Spleen (tissue), 13 donors: Measurements from ENCODE around the gene ACR. TPM values are rescaled to one million over a fixed set of nuclear protein-coding genes. Genes with fewer than 3 reads are reported as not detected.
A peak's percentile ranks its signal among the peaks of the same experiment; 100 is the strongest.

ENCODE experiments used
- DNase-seq: peaks from one replicate; pipeline ENCODE4 v3.0.0-alpha.2; 2020
- H3K27ac ChIP-seq, 8 donors: fragments of 200-600 bp; sonication (generic) in 7 of 8; 1 replicate in 4 of 8; 2 replicates in 4 of 8; pipeline versions ENCODE4 v1.5.0 to v1.8.0; 2016 to 2021; ENCODE audit warnings: inconsistent platforms in 4 of 8, mild to moderate bottlenecking in 4 of 8, moderate library complexity in 1 of 8
- H3K27me3 ChIP-seq, 7 donors: fragments of 200-600 bp; sonication (generic) in 6 of 7; replicated peaks in 1 of 7; 1 replicate in 4 of 7; 2 replicates in 3 of 7; pipeline versions ENCODE4 v1.5.0 to v1.8.0; 2016 to 2021; ENCODE audit warnings: inconsistent platforms in 3 of 7, mild to moderate bottlenecking in 1 of 7
- H3K36me3 ChIP-seq, 6 donors: fragments of 200-600 bp; sonication (generic) in 5 of 6; 1 replicate in 4 of 6; 2 replicates in 2 of 6; pipeline versions ENCODE4 v1.5.0 to v1.8.0; 2016 to 2021; ENCODE audit warnings: inconsistent platforms in 2 of 6
- H3K4me1 ChIP-seq, 6 donors: fragments of 200-600 bp; sonication (generic) in 5 of 6; 1 replicate in 3 of 6; 2 replicates in 3 of 6; pipeline versions ENCODE4 v1.5.0 to v1.8.0; 2016 to 2021; ENCODE audit warnings: inconsistent platforms in 3 of 6
- H3K4me3 ChIP-seq, 8 donors: fragments of 200-600 bp; sonication (generic) in 7 of 8; 1 replicate in 4 of 8; 2 replicates in 4 of 8; pipeline versions ENCODE4 v1.5.0 to v1.8.0; 2016 to 2021; ENCODE audit warnings: inconsistent platforms in 4 of 8, mild to moderate bottlenecking in 4 of 8, moderate library complexity in 2 of 8
- H3K9me3 ChIP-seq, 8 donors: fragments of 200-600 bp; sonication (generic) in 7 of 8; 1 replicate in 4 of 8; 2 replicates in 4 of 8; pipeline versions ENCODE4 v1.5.0 to v1.8.0; 2016 to 2021; ENCODE audit warnings: inconsistent platforms in 4 of 8
- POLR2A ChIP-seq, 3 donors: fragments of 450-650 bp; IDR thresholded peaks; one replicate each; pipeline ENCODE4 v1.5.1; 2017; ENCODE audit warnings: antibody characterized with exemption in 3 of 3, mild to moderate bottlenecking in 1 of 3
- POLR2AphosphoS5 ChIP-seq, 3 donors: sonication (generic); formaldehyde crosslinking; IDR thresholded peaks; one replicate each; pipeline ENCODE4 v1.5.1; 2017; ENCODE audit warnings: antibody characterized with exemption in 3 of 3
- WGBS, 5 donors: extraction: QIAGEN DNeasy Blood & Tissue Kit in 3 of 5; methylation state at CpG; one replicate each; pipeline versions ENCODE4 v1.1.5 to v1.1.7; 2013 to 2018; 5-methylcytosine and 5-hydroxymethylcytosine counted together
- intact Hi-C: fragments of 100-400 bp; cut with DNase I; formaldehyde crosslinking; loops from one replicate; pipeline ENCODE4 v1.15.0; 2023; ENCODE audit warnings: low total_unique reads
- long read RNA-seq, 2 donors: transcript quantifications; one replicate each; lab custom pipeline, GENCODE V29; 2026
- polyA plus RNA-seq, 3 donors: library from polyadenylated mRNA; stranded (reverse); fragments of 200-250 nt; gene quantifications; one replicate each; pipeline ENCODE4 v1.2.1, GENCODE V29; 2013
- total RNA-seq, 7 donors: library from RNA; depleted of rRNA in 3 of 7; stranded (reverse); fragments of >200 nt in 3 of 7; fragmentation: NEBNext Ultra II Directional in 4 of 7; extraction: Animal tissue kit (Norgen Biotek cat#: 25700) in 4 of 7; gene quantifications; one replicate each; pipeline versions ENCODE4 v1.1.0 to v1.2.1, GENCODE V29; 2016 to 2021
- TF ChIP-seq, protein P1 (sequence below), 11 experiments: fragments of 200-600 bp in 7 of 11; fragments of 450-650 bp in 4 of 11; sonication (generic) in 4 of 11; IDR thresholded peaks in 8 of 11; conservative IDR thresholded peaks in 3 of 11; 1 replicate in 7 of 11; 2 replicates in 4 of 11; pipeline versions ENCODE4 v1.4.0 to v1.8.0; 2016 to 2021; ENCODE audit warnings: antibody characterized with exemption in 11 of 11, inconsistent platforms in 4 of 11, mild to moderate bottlenecking in 1 of 11
- donor health status: healthy with polysubstance abuse.
- donor health status: DM: no; HTN: no; CAD: no; lungs with moderate emphysema.
- donor health status: DM: no; HTN: no; CAD: no.
- donor health status: Bipolar disorder and iron deficiency.
- donor health status: healthy.
- donor health status: DM: no; HTN: no; CAD: no.
- donor health status: DM: yes; HTN: yes; CAD: no.

ACR gene
- total RNA-seq, result 10 to 100 TPM in 1 of 7 donors, 1 to 10 TPM in 5, under 1 TPM in 1; 0.88 to 12.5 (median 2.3) TPM
- polyA plus RNA-seq, result 1 to 10 TPM in 1 of 3 donors, under 1 TPM in 2; 0.21 to 1.2 (median 0.67) TPM
- long read RNA-seq, donor 1, result 0 reads
- long read RNA-seq, donor 2, result 0 reads

DNA sequence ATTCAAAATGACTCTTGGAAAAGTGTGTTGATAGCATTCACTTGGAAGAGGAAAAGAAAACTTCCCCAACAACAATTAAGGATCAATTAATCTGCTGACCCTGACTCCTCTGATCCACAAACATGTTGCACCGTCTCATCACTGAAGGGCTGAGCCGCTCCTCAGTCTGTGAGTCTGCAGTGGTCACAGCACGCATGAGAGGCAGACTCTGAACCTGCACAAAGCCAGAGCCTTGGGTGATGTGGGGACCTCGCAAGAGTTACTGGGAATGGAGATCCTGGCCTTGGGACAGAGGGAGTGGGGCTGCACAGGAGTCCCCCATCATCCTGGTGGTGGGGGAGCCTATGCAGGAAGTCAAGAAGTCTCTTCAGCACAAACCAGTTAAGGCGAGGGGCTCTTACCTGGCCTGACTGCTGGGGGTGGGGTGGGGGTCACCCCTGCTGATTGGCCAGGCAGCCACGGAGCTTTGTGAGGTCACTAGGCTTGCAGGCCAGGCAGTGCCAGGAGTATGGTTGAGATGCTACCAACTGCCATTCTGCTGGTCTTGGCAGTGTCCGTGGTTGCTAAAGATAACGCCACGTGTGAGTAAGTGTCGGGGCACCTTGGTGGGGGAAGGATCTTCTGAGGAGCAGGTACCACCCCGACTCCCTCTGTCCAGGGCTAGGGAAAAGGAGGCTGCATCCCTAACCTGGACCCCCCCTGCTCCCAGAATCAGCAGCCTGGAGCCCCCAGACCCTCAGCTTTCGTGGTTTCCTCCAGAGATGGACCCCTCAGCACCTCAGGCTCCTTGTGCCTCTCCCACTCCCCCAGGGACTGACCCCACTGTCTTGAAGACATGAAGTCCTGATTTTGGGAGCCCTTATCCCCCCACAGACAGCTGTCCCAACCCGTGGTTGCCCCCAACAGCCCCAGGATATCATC, at the start of gene ACR:
Gene ACR (plus strand): TSS at position 477 of the 921 bp plus-strand sequence. CDS start 32 bp downstream, at position 509.
- peak; percentile 42 to 50 (median 48) for TF ChIP-seq POLR2AphosphoS5 (IDR thresholded peaks at IDR 0.05)
- TF ChIP-seq, protein P1, sequence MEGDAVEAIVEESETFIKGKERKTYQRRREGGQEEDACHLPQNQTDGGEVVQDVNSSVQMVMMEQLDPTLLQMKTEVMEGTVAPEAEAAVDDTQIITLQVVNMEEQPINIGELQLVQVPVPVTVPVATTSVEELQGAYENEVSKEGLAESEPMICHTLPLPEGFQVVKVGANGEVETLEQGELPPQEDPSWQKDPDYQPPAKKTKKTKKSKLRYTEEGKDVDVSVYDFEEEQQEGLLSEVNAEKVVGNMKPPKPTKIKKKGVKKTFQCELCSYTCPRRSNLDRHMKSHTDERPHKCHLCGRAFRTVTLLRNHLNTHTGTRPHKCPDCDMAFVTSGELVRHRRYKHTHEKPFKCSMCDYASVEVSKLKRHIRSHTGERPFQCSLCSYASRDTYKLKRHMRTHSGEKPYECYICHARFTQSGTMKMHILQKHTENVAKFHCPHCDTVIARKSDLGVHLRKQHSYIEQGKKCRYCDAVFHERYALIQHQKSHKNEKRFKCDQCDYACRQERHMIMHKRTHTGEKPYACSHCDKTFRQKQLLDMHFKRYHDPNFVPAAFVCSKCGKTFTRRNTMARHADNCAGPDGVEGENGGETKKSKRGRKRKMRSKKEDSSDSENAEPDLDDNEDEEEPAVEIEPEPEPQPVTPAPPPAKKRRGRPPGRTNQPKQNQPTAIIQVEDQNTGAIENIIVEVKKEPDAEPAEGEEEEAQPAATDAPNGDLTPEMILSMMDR (IDR thresholded peaks at IDR 0.05 in 8 of 11, conservative IDR thresholded peaks at IDR 0.05 in 3 of 11), result no peak
- no peak for TF ChIP-seq POLR2A (IDR thresholded peaks at IDR 0.05)
- Histone ChIP-seq H3K9me3 (no peaks in the 10 kb centered on the region), H3K4me3 (no peak within 1 kb of the TSS), H3K4me1 (no peaks in the 10 kb centered on the region), H3K27ac (no peak within 1 kb of the TSS), H3K36me3 (no peaks in the 10 kb centered on the region), H3K27me3 (peaks cover 0 to 7% (median 0%) of the 10 kb centered on the region in 7 donors)
- 80 to 88% (median 82%) methylated on average over 10 to 13 of the region's 13 CpGs for WGBS, 5 donors
- intact Hi-C loops, result no loop called here
- DNase-seq, result peak; percentile 54

DNA sequence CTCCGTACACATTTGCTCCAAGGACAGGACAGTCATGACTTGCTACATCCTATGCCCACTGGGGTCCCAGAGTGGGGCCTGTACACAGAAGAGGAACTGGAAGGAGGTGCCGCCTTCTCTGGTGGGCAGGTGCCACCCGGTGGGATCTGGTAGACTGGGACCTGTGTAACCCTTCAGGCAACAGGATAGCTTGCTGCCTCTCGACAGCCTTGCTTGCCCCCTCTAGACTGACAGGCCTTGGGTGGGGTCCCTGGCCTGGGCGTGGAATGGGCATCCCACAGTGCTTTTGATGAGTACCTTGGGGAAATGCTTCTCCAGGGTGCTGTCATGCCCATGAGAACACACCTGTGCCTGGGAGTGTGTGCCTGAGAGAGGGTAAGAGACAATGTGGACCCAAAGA, 49.6 kb upstream of the ACR start:
- peaks cover 0 to 4% (median 0%) of the 10 kb centered on the region in 8 donors for H3K9me3 ChIP-seq
- WGBS, 5 donors, result 52 to 77% (median 67%) methylated on average over 4 to 5 of the region's 5 CpGs
- H3K27ac ChIP-seq, result peak overlapping the region in 1 of 8 donors; percentile 33
- intact Hi-C loops, result no loop called here
- peak in 1 of 3 donors; percentile 38 for TF ChIP-seq POLR2AphosphoS5 (IDR thresholded peaks at IDR 0.05)
- TF ChIP-seq, protein P1 (IDR thresholded peaks at IDR 0.05 in 8 of 11, conservative IDR thresholded peaks at IDR 0.05 in 3 of 11), result no peak
- peaks cover 0 to 67% (median 36%) of the 10 kb centered on the region in 6 donors for H3K4me1 ChIP-seq
- H3K4me3 ChIP-seq, result peak overlapping the region in 1 of 8 donors; percentile 6
- H3K27me3 ChIP-seq, result peaks cover 0 to 4% (median 0%) of the 10 kb centered on the region in 7 donors
- DNase-seq, result peak; percentile 52
- peaks cover 0 to 23% (median 0%) of the 10 kb centered on the region in 6 donors for H3K36me3 ChIP-seq

DNA sequence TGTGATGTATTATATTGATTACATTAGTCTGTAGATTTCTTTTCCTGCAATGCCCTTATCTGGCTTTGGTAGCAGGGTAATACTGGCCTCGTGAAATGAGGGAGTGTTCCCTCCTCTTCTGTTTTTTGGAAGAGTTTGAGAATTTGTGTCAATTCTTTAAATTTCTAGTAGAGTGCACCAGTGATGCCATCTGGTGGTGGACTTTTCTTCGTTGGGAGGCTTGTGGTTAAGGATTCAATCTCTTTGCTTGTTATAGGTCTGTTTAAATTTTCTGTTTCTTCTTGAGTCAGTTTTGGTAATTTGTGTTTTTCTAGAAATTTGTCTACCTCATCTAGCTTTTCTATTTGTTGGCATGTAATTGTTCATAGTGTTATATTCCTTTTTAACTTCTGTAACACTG, 46.5 kb upstream of the ACR start:
- Histone ChIP-seq H3K27ac (peak overlapping the region in 1 of 8 donors; percentile 14), H3K4me3 (no peak overlapping the region), H3K36me3 (peaks cover 0 to 36% (median 0%) of the 10 kb centered on the region in 6 donors), H3K4me1 (peaks cover 0 to 84% (median 50%) of the 10 kb centered on the region in 6 donors), H3K9me3 (peaks cover 0 to 4% (median 0%) of the 10 kb centered on the region in 8 donors), H3K27me3 (peaks cover 0 to 4% (median 0%) of the 10 kb centered on the region in 7 donors)
- DNase-seq, result no peak
- TF ChIP-seq, protein P1 (IDR thresholded peaks at IDR 0.05 in 8 of 11, conservative IDR thresholded peaks at IDR 0.05 in 3 of 11), result peak in 8 of 11 experiments; percentile 9 to 59 (median 43)
- TF ChIP-seq POLR2A (IDR thresholded peaks at IDR 0.05), result no peak
- 12 to 29% (median 17%) methylated on average over 2 of the region's 2 CpGs for WGBS, 5 donors
- intact Hi-C loops, result no loop called here

DNA sequence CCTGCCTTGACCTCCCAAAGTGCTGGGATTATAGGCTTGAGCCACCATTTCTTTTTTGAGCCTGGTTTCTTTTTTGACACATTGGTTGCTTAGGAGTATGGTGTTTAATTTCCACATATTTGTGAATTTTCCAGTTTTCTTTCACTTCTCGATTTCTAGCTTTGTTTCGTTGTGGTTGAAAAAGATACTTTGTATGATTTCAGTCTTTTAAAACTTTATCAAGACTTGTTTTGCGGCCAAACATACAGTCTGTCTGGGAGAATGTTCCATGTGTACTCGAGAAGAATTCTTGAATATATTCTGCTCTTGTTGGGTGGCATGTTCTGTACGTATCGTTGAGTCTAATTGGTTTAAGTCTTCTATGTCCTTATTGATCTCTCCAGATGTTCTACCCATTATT, 44.5 kb upstream of the ACR start:
- Histone ChIP-seq H3K4me1 (peaks cover 0 to 82% (median 49%) of the 10 kb centered on the region in 6 donors), H3K27me3 (no peaks in the 10 kb centered on the region), H3K27ac (no peak overlapping the region), H3K9me3 (peaks cover 0 to 4% (median 0%) of the 10 kb centered on the region in 8 donors), H3K36me3 (peaks cover 0 to 43% (median 0%) of the 10 kb centered on the region in 6 donors), H3K4me3 (no peak overlapping the region)
- no peak for DNase-seq
- 61 to 79% (median 74%) methylated on average over 6 of the region's 6 CpGs for WGBS, 5 donors
- no peak for TF ChIP-seq POLR2AphosphoS5 (IDR thresholded peaks at IDR 0.05)
- TF ChIP-seq, protein P1 (IDR thresholded peaks at IDR 0.05 in 8 of 11, conservative IDR thresholded peaks at IDR 0.05 in 3 of 11), result no peak
- no peak for TF ChIP-seq POLR2A (IDR thresholded peaks at IDR 0.05)
- intact Hi-C loops, result no loop called here
